Stimulated activated CD4-positive, alpha-beta T cell treated with anti-CD3 and anti-CD28 coated beads, Interleukin-4, amount 100 ng/mL, for 4 hours (primary cell): ENCODE measurements around the gene SYNGR3.
"Not testable (repeated sequence)": the region's sequence is repeated elsewhere in the genome, so short reads cannot be mapped to it uniquely, and the experiment has no call there.

ENCODE experiments used
- DNase-seq, 2 experiments: peaks; one replicate each; pipeline ENCODE4 v3.0.0-alpha.2; 2020

SYNGR3 gene

GRCh38 chr16:2009164-2009711 lies 19.5 kb downstream of the SYNGR3 start:
- no peak for DNase-seq

GRCh38 chr16:2009791-2010510 lies 20.2 kb downstream of the SYNGR3 start, which contains the start of gene ZNF598:
Gene ZNF598 (minus strand): TSS chr16:2009821.
- peak; percentile 73 to 82 for DNase-seq

- DNase-seq = not testable (repeated sequence)
Observed at GRCh38 chr16:2011726-2012125, 22.0 kb downstream of the SYNGR3 start.

GRCh38 chr16:2013527-2013926 lies 23.8 kb downstream of the SYNGR3 start:
- no peak for DNase-seq

GRCh38 chr16:2015117-2015946 lies 25.6 kb downstream of the SYNGR3 start:
- DNase-seq = no peak

GRCh38 chr16:2015947-2016208 lies 26.1 kb downstream of the SYNGR3 start:
- DNase-seq = no peak

GRCh38 chr16:2016407-2016922 lies 26.7 kb downstream of the SYNGR3 start:
- DNase-seq = no peak

GRCh38 chr16:2019518-2019920 lies 29.7 kb downstream of the SYNGR3 start, which contains the start of gene NPW:
Gene NPW (plus strand): TSS chr16:2019785.
- DNase-seq = peak; percentile 37 to 40

- no peak for DNase-seq
Observed at GRCh38 chr16:2019921-2020831, 30.4 kb downstream of the SYNGR3 start.

- no peak for DNase-seq
Observed at GRCh38 chr16:2022723-2023091, 32.9 kb downstream of the SYNGR3 start.

GRCh38 chr16:2023092-2024031 lies 33.6 kb downstream of the SYNGR3 start:
- peak; percentile 90 to 97 for DNase-seq

GRCh38 chr16:2024032-2024420 lies 34.3 kb downstream of the SYNGR3 start:
- no peak for DNase-seq

GRCh38 chr16:2025251-2025650 lies 35.5 kb downstream of the SYNGR3 start:
- DNase-seq = no peak

GRCh38 chr16:2025878-2026460 lies 36.2 kb downstream of the SYNGR3 start:
- DNase-seq = no peak

GRCh38 chr16:2026461-2027023 lies 36.8 kb downstream of the SYNGR3 start, which contains the start of gene NHERF2:
Gene NHERF2 (plus strand): TSS chr16:2026902. CDS start chr16:2027006, 104 bp downstream.
- DNase-seq = no peak

- no peak for DNase-seq
Observed at GRCh38 chr16:2027024-2028010, 37.5 kb downstream of the SYNGR3 start.

GRCh38 chr16:2028146-2028545 lies 38.4 kb downstream of the SYNGR3 start:
- DNase-seq = no peak

- no peak for DNase-seq
Observed at GRCh38 chr16:2028620-2029220, 39.0 kb downstream of the SYNGR3 start.

- DNase-seq = no peak
Observed at GRCh38 chr16:2029350-2029749, 39.6 kb downstream of the SYNGR3 start.
